ENCODE data around the gene PTPRQ. TPM values are rescaled to one million over a fixed set of nuclear protein-coding genes. Genes with fewer than 3 reads are reported as not detected.

PTPRQ gene, protein sequence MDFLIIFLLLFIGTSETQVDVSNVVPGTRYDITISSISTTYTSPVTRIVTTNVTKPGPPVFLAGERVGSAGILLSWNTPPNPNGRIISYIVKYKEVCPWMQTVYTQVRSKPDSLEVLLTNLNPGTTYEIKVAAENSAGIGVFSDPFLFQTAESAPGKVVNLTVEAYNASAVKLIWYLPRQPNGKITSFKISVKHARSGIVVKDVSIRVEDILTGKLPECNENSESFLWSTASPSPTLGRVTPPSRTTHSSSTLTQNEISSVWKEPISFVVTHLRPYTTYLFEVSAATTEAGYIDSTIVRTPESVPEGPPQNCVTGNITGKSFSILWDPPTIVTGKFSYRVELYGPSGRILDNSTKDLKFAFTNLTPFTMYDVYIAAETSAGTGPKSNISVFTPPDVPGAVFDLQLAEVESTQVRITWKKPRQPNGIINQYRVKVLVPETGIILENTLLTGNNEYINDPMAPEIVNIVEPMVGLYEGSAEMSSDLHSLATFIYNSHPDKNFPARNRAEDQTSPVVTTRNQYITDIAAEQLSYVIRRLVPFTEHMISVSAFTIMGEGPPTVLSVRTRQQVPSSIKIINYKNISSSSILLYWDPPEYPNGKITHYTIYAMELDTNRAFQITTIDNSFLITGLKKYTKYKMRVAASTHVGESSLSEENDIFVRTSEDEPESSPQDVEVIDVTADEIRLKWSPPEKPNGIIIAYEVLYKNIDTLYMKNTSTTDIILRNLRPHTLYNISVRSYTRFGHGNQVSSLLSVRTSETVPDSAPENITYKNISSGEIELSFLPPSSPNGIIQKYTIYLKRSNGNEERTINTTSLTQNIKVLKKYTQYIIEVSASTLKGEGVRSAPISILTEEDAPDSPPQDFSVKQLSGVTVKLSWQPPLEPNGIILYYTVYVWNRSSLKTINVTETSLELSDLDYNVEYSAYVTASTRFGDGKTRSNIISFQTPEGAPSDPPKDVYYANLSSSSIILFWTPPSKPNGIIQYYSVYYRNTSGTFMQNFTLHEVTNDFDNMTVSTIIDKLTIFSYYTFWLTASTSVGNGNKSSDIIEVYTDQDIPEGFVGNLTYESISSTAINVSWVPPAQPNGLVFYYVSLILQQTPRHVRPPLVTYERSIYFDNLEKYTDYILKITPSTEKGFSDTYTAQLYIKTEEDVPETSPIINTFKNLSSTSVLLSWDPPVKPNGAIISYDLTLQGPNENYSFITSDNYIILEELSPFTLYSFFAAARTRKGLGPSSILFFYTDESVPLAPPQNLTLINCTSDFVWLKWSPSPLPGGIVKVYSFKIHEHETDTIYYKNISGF (N-terminal part only)
- 0.01 to 0.02 TPM (median 0.01 TPM) in 3 of 5 replicates, not detected in the others for total RNA-seq (2022; extraction: Qiagen RNA extraction)

DNA sequence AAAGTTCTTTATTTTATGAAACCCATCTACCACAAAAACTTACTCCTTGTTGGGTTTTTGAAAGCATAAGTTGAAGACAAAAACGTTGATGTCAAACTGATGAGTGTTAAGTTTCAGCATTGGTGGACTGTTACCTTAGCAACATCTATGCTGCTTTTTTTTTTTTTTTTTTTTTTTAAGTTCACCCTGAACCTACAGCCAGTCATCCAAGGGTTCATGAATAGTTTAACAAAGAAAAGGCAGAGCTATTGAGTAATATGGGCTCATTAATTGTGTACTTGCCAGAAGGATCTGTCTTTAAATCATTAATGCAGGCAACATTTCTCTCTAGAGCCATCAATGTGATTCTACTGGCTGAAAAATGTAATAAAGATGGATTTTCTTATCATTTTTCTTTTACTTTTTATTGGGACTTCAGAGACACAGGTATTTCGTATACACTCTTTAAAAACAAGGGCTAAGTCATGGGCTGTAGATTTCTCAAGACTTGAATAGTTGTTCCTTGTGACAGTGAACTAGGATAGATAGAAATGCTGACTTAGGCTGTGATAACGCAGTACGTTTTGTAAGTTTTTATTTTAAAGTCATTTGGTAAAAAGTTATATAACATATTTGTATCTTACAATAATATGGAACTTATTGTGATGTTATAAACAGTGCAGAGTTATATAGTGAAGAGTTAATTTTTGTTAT, at the start of gene PTPRQ:
TSS of gene PTPRQ (plus strand) at position 262 of the 693 bp plus-strand sequence. CDS start at position 373, 111 bp downstream.

GRCh38 chr12:80707126-80707829, 263.2 kb downstream of the PTPRQ start, which contains the start of gene MYF6:
Gene MYF6 (plus strand): TSS chr12:80707634. CDS start chr12:80707720, 86 bp downstream.

GRCh38 chr12:80716696-80717469, 272.8 kb downstream of the PTPRQ start, which contains the start of gene MYF5:
Gene MYF5 (plus strand): TSS chr12:80716912. CDS start chr12:80717064, 152 bp downstream.

